ENCODE data around the gene MRNIP. TPM values are rescaled to one million over a fixed set of nuclear protein-coding genes. Genes with fewer than 3 reads are reported as not detected.

The MRNIP gene
- polyA plus RNA-seq, 3 donors from 2014 or later = 3.4 to 6.2 (median 4.2) TPM

- H3K36me3 Mint-ChIP-seq = peaks cover 9 to 46% (median 18%) of the 10 kb centered on the region in 3 donors
- H3K9me3 Mint-ChIP-seq = no peaks in the 10 kb centered on the region
These were observed 37.2 kb upstream of the MRNIP start for GRCh38 chr5:179895861-179896260.

DNA sequence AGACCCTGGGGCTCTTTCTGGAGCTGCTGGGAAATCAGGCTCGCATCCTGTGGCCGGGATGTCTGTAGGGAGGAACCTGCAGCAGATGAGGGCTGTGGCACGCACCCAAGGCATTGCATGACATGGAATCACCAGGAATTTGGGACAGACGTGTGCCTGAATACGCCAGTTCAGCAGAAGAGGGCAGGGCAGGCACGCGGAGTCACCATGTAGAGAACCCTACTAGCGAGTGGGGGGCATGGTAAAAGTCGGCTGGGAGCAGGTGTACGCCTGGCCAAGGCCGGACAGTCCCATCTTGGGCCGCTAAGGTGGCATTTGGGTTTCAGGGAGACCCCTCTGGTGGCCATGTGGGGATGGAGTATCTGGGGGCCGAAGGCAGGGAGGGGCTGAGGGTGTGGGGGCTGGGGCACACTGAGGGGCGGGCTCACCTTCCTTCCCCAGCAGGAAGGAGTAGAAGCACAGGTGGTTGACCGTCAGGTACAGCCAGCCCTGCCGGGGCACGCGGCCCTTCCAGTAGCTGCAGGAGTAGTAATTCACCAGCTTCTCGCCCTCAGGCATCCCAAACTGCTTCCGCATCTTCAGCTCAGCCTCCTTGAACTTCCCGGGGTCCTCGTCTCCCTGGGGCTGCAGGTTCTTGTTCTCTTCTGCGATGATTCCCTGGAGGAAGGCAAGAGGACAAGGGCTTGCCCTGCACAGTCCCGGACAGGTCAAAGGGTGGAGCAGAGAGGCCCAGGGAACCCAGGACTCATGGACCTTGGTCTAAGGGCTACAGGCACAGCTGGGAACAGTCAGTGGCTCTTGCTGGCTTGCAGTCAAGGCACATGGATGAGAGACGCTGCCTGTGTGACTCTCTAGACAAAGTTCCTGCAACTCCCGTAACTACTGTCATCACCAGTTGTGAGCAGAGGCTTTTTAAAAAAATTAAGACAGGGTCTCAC, 35.6 kb upstream of the MRNIP start:
- H3K4me1 Mint-ChIP-seq = peaks cover 0 to 2% of the 10 kb centered on the region in 2 donors
- no peak overlapping the region for H3K27ac Mint-ChIP-seq
- no peak for DNase-seq
- H3K27me3 Mint-ChIP-seq (ENCODE audit: low read depth in 3 of 3) = peaks cover 0 to 2% (median 0%) of the 10 kb centered on the region in 3 donors
- peaks cover 9 to 48% (median 18%) of the 10 kb centered on the region in 3 donors for H3K36me3 Mint-ChIP-seq
- H3K9me3 Mint-ChIP-seq = no peaks in the 10 kb centered on the region
- H3K4me3 Mint-ChIP-seq = no peak overlapping the region

More at GRCh38 chr5:179895861-179896260, 37.2 kb upstream of the MRNIP start:
- no peak overlapping the region for H3K4me3 Mint-ChIP-seq
- peaks cover 0 to 2% (median 0%) of the 10 kb centered on the region in 3 donors for H3K27me3 Mint-ChIP-seq (ENCODE audit: low read depth in 3 of 3)
- H3K27ac Mint-ChIP-seq = no peak overlapping the region
- peaks cover 0 to 2% of the 10 kb centered on the region in 2 donors for H3K4me1 Mint-ChIP-seq
- no peak for DNase-seq

DNA sequence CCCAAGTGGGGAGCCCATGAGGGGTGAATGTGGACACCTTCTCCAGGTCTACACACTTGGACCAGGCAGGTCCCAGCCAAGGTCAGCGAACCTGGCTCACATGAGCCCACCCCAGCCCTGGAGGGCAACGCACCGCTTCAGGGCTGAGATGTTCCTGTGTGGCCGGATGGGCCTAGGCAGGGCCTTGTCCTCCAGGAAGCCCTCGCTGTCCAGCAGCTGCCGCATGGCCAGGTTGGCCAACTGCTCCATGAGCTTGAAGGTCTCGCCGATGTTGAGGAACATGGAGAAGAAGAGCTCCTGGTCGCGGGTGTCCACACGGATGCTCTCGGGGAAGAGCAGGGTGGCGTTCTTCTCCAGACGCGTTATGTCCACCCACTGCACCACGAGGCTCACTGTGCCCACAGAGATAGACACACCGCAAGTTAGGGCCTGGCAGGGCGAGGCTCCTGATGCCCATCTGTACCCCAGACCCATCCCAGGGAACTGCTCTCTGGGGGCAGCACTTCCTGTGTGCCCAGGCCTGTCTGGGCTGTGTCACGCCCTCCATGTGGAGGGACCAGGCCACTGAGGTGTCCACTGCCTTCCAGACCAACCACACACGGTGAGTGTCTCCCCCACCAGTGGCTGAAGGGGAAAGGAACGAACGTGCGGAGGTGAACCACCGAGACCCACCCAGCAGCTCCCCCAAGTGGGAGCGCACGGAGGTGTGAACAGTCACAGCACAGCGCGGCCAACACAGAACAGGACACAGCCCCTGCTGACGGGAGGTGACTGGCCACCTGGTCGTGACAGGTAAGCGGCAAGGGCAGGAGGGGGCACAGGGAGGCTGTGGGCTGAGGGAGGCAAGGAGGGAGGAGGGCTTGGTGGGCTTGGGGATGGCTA, 34.7 kb upstream of the MRNIP start:
- Mint-ChIP-seq H3K27ac (no peak overlapping the region), H3K27me3 (ENCODE audit: low read depth in 3 of 3) (peaks cover 0 to 2% (median 1%) of the 10 kb centered on the region in 3 donors), H3K9me3 (no peaks in the 10 kb centered on the region), H3K4me1 (peaks cover 0 to 2% of the 10 kb centered on the region in 2 donors), H3K4me3 (no peak overlapping the region), H3K36me3 (peaks cover 9 to 43% (median 13%) of the 10 kb centered on the region in 3 donors)
- no peak for DNase-seq

GRCh38 chr5:179892255-179892654, 33.6 kb upstream of the MRNIP start:
- H3K36me3 Mint-ChIP-seq = peaks cover 9 to 42% (median 14%) of the 10 kb centered on the region in 3 donors
- no peaks in the 10 kb centered on the region for H3K9me3 Mint-ChIP-seq
- H3K27me3 Mint-ChIP-seq (ENCODE audit: low read depth in 3 of 3) = peaks cover 0 to 2% (median 1%) of the 10 kb centered on the region in 3 donors
- DNase-seq = no peak
- H3K27ac Mint-ChIP-seq = no peak overlapping the region
- no peak overlapping the region for H3K4me3 Mint-ChIP-seq
- H3K4me1 Mint-ChIP-seq = peaks cover 0 to 2% of the 10 kb centered on the region in 2 donors

DNA sequence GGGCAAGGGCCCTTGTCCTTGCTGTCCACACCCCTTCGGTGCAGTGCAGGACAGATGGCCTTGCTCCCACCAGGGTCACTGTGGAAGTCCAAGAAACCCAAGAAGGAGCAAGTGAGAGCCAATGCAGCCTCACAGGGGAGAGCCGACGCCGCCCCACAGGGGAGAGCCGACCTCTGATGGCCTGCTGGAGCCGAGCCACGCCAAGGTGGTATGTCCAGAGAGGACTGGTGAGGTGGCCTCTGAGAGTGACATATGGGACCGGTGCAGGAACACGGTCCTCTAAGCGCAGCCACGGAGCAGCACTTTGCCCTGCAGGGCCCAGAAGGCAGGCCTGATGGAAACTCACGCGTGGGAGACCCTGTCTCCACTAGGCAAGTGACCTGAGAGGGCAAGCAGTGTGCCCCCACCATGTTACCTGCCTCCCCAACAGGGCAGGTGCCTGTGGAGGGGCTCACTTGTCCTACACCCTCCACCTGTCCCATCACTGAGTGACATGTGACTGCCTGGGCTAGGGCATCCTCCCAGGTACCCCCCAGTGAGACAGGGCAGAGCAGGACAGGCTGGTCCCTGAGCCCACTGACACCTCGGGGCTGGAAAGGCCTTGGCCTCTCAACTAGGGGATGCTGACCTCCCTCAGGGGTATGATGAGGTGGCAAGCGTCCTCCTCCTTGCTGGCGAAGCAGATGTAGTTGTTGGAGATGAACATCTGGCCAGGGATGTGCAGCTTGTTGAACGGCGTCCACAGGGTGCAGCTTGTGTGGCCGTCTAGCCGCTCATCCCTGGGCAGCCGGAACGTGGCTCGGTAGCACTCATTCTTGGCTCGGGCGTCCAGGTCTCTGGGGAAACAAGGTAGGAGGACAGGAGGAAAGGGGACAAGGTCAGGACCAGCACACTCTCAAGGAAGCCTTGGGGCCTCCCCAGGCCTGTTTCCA, 32.4 kb upstream of the MRNIP start:
- DNase-seq = no peak
- H3K4me3 Mint-ChIP-seq = no peak overlapping the region
- peaks cover 20 to 46% (median 23%) of the 10 kb centered on the region in 3 donors for H3K36me3 Mint-ChIP-seq
- H3K27me3 Mint-ChIP-seq (ENCODE audit: low read depth in 3 of 3) = peaks cover 0 to 2% (median 1%) of the 10 kb centered on the region in 3 donors
- peaks cover 0 to 2% of the 10 kb centered on the region in 2 donors for H3K4me1 Mint-ChIP-seq
- no peaks in the 10 kb centered on the region for H3K9me3 Mint-ChIP-seq
- H3K27ac Mint-ChIP-seq = peak overlapping the region in 2 of 6 donors; percentile 59 to 72

GRCh38 chr5:179889885-179890284, 31.3 kb upstream of the MRNIP start:
- Mint-ChIP-seq H3K9me3 (no peaks in the 10 kb centered on the region), H3K27ac (peak overlapping the region in 2 of 6 donors; percentile 20 to 46), H3K27me3 (ENCODE audit: low read depth in 3 of 3) (peaks cover 0 to 2% (median 1%) of the 10 kb centered on the region in 3 donors), H3K36me3 (peaks cover 21 to 45% (median 26%) of the 10 kb centered on the region in 3 donors), H3K4me3 (no peak overlapping the region), H3K4me1 (no peaks in the 10 kb centered on the region)
- DNase-seq = no peak

GRCh38 chr5:179887802-179888201, 29.2 kb upstream of the MRNIP start:
- no peak for DNase-seq
- Mint-ChIP-seq H3K4me3 (no peak overlapping the region), H3K27me3 (ENCODE audit: low read depth in 3 of 3) (peaks cover 0 to 1% (median 0%) of the 10 kb centered on the region in 3 donors), H3K4me1 (no peaks in the 10 kb centered on the region), H3K27ac (no peak overlapping the region), H3K36me3 (peaks cover 36 to 53% (median 44%) of the 10 kb centered on the region in 3 donors), H3K9me3 (peaks cover 2 to 14% (median 7%) of the 10 kb centered on the region in 6 donors)

GRCh38 chr5:179887095-179887494, 28.5 kb upstream of the MRNIP start:
- H3K27me3 Mint-ChIP-seq (ENCODE audit: low read depth in 3 of 3) = peaks cover 0 to 1% (median 0%) of the 10 kb centered on the region in 3 donors

GRCh38 chr5:179886190-179886911, 27.7 kb upstream of the MRNIP start:
- peaks cover 0 to 1% (median 0%) of the 10 kb centered on the region in 3 donors for H3K27me3 Mint-ChIP-seq (ENCODE audit: low read depth in 3 of 3)
- peaks cover 2 to 14% (median 7%) of the 10 kb centered on the region in 6 donors for H3K9me3 Mint-ChIP-seq
- H3K27ac Mint-ChIP-seq = no peak overlapping the region
- H3K36me3 Mint-ChIP-seq = peaks cover 38 to 49% (median 47%) of the 10 kb centered on the region in 3 donors
- H3K4me1 Mint-ChIP-seq = no peaks in the 10 kb centered on the region
- no peak overlapping the region for H3K4me3 Mint-ChIP-seq
- no peak for DNase-seq

More at GRCh38 chr5:179887095-179887494, 28.5 kb upstream of the MRNIP start:
- H3K4me1 Mint-ChIP-seq = no peaks in the 10 kb centered on the region
- H3K27ac Mint-ChIP-seq = no peak overlapping the region
- no peak overlapping the region for H3K4me3 Mint-ChIP-seq
- H3K36me3 Mint-ChIP-seq = peaks cover 36 to 48% (median 47%) of the 10 kb centered on the region in 3 donors
- peaks cover 2 to 14% (median 7%) of the 10 kb centered on the region in 6 donors for H3K9me3 Mint-ChIP-seq
- no peak for DNase-seq

GRCh38 chr5:179885491-179886090, 27.0 kb upstream of the MRNIP start:
- H3K4me1 Mint-ChIP-seq = no peaks in the 10 kb centered on the region
- no peak overlapping the region for H3K4me3 Mint-ChIP-seq
- no peak overlapping the region for H3K27ac Mint-ChIP-seq
- H3K9me3 Mint-ChIP-seq = peaks cover 2 to 14% (median 7%) of the 10 kb centered on the region in 6 donors
- H3K36me3 Mint-ChIP-seq = peaks cover 40 to 49% (median 49%) of the 10 kb centered on the region in 3 donors
- peaks cover 0 to 2% (median 1%) of the 10 kb centered on the region in 3 donors for H3K27me3 Mint-ChIP-seq (ENCODE audit: low read depth in 3 of 3)
- DNase-seq = no peak

- Mint-ChIP-seq H3K9me3 (peaks cover 2 to 14% (median 7%) of the 10 kb centered on the region in 6 donors), H3K27me3 (ENCODE audit: low read depth in 3 of 3) (peaks cover 0 to 2% (median 0%) of the 10 kb centered on the region in 3 donors), H3K27ac (no peak overlapping the region), H3K4me3 (no peak overlapping the region), H3K4me1 (no peaks in the 10 kb centered on the region), H3K36me3 (peaks cover 40 to 49% (median 45%) of the 10 kb centered on the region in 3 donors)
- no peak for DNase-seq
These were observed 24.5 kb upstream of the MRNIP start for GRCh38 chr5:179883163-179883562.

DNA sequence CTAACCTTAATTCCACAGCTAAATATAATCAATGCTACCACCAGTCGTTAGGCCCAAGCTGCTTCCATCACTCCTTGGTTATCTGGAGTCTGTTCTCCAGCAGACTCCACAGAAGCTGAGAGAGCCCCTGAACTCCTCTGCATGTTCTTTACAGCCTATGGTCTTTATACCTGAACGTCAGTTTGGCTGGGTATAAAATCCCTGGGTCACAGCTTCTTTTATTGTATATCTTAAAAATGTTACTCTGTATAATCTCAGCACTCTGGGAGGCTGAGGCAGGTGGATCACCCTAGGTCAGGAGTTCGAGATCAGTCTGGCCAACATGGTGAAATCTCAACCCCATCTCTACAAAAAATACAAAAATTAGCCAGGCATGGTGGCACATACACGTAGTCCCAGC, 23.7 kb upstream of the MRNIP start:
- H3K27ac Mint-ChIP-seq = no peak overlapping the region
- no peaks in the 10 kb centered on the region for H3K4me1 Mint-ChIP-seq
- H3K4me3 Mint-ChIP-seq = no peak overlapping the region
- DNase-seq = no peak
- H3K27me3 Mint-ChIP-seq (ENCODE audit: low read depth in 3 of 3) = peaks cover 0 to 2% (median 0%) of the 10 kb centered on the region in 3 donors
- peaks cover 2 to 14% (median 7%) of the 10 kb centered on the region in 6 donors for H3K9me3 Mint-ChIP-seq
- peaks cover 41 to 50% (median 47%) of the 10 kb centered on the region in 3 donors for H3K36me3 Mint-ChIP-seq

Measured in immature natural killer cell (primary cell).